Measurements from ENCODE around the gene JAML. TPM values are rescaled to one million over a fixed set of nuclear protein-coding genes. Genes with fewer than 3 reads are reported as not detected.

JAML gene
- total and polyA plus RNA-seq, 2 of the 13 experiments (the other 11 are each of a cell fraction or from before 2014, with no cell fraction given), result 2.0 to 3.3 TPM

DNA sequence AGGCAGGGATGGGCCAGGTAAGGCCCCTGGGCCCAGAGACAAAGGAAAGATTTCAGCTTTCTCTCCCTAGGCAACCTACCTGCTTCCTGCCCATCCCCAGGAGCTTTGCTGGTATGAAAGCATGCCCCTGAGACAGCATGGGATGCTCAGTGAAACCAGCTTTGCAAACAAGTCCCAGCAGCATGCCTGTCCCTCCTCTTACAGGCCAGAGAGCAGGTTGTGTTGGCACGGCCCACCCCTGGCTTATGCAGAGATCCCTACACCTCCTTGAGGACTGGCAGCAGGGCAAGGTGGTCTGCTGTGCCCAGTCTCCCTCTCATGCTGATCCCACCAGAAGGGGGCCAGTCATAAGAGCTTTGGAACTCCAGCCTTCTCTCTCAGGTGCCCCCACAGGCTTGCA lies 75.3 kb downstream of the JAML start (continued):
- TF ChIP-seq, protein P1, sequence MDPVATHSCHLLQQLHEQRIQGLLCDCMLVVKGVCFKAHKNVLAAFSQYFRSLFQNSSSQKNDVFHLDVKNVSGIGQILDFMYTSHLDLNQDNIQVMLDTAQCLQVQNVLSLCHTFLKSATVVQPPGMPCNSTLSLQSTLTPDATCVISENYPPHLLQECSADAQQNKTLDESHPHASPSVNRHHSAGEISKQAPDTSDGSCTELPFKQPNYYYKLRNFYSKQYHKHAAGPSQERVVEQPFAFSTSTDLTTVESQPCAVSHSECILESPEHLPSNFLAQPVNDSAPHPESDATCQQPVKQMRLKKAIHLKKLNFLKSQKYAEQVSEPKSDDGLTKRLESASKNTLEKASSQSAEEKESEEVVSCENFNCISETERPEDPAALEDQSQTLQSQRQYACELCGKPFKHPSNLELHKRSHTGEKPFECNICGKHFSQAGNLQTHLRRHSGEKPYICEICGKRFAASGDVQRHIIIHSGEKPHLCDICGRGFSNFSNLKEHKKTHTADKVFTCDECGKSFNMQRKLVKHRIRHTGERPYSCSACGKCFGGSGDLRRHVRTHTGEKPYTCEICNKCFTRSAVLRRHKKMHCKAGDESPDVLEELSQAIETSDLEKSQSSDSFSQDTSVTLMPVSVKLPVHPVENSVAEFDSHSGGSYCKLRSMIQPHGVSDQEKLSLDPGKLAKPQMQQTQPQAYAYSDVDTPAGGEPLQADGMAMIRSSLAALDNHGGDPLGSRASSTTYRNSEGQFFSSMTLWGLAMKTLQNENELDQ (CRISPR knock-in tag; IDR thresholded peaks at IDR 0.05; ENCODE audit: borderline replicate concordance), result no peak
- TF ChIP-seq ZNF792 (CRISPR knock-in tag; IDR thresholded peaks at IDR 0.05) (no peak), ZNF569 (CRISPR knock-in tag; IDR thresholded peaks at IDR 0.05; ENCODE audit: borderline replicate concordance) (no peak), ZBTB38 (CRISPR knock-in tag; IDR thresholded peaks at IDR 0.05) (no peak)
- TF ChIP-seq, protein P2, sequence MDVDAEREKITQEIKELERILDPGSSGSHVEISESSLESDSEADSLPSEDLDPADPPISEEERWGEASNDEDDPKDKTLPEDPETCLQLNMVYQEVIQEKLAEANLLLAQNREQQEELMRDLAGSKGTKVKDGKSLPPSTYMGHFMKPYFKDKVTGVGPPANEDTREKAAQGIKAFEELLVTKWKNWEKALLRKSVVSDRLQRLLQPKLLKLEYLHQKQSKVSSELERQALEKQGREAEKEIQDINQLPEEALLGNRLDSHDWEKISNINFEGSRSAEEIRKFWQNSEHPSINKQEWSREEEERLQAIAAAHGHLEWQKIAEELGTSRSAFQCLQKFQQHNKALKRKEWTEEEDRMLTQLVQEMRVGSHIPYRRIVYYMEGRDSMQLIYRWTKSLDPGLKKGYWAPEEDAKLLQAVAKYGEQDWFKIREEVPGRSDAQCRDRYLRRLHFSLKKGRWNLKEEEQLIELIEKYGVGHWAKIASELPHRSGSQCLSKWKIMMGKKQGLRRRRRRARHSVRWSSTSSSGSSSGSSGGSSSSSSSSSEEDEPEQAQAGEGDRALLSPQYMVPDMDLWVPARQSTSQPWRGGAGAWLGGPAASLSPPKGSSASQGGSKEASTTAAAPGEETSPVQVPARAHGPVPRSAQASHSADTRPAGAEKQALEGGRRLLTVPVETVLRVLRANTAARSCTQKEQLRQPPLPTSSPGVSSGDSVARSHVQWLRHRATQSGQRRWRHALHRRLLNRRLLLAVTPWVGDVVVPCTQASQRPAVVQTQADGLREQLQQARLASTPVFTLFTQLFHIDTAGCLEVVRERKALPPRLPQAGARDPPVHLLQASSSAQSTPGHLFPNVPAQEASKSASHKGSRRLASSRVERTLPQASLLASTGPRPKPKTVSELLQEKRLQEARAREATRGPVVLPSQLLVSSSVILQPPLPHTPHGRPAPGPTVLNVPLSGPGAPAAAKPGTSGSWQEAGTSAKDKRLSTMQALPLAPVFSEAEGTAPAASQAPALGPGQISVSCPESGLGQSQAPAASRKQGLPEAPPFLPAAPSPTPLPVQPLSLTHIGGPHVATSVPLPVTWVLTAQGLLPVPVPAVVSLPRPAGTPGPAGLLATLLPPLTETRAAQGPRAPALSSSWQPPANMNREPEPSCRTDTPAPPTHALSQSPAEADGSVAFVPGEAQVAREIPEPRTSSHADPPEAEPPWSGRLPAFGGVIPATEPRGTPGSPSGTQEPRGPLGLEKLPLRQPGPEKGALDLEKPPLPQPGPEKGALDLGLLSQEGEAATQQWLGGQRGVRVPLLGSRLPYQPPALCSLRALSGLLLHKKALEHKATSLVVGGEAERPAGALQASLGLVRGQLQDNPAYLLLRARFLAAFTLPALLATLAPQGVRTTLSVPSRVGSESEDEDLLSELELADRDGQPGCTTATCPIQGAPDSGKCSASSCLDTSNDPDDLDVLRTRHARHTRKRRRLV (CRISPR knock-in tag; IDR thresholded peaks at IDR 0.05), result no peak
- TF ChIP-seq, protein P3, sequence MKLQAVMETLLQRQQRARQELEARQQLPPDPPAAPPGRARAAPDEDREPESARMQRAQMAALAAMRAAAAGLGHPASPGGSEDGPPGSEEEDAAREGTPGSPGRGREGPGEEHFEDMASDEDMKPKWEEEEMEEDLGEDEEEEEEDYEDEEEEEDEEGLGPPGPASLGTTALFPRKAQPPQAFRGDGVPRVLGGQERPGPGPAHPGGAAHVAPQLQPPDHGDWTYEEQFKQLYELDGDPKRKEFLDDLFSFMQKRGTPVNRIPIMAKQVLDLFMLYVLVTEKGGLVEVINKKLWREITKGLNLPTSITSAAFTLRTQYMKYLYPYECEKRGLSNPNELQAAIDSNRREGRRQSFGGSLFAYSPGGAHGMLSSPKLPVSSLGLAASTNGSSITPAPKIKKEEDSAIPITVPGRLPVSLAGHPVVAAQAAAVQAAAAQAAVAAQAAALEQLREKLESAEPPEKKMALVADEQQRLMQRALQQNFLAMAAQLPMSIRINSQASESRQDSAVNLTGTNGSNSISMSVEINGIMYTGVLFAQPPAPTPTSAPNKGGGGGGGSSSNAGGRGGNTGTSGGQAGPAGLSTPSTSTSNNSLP (IDR thresholded peaks at IDR 0.05; ENCODE audit: low read depth, low read length), result no peak
- TF ChIP-seq, protein P4, sequence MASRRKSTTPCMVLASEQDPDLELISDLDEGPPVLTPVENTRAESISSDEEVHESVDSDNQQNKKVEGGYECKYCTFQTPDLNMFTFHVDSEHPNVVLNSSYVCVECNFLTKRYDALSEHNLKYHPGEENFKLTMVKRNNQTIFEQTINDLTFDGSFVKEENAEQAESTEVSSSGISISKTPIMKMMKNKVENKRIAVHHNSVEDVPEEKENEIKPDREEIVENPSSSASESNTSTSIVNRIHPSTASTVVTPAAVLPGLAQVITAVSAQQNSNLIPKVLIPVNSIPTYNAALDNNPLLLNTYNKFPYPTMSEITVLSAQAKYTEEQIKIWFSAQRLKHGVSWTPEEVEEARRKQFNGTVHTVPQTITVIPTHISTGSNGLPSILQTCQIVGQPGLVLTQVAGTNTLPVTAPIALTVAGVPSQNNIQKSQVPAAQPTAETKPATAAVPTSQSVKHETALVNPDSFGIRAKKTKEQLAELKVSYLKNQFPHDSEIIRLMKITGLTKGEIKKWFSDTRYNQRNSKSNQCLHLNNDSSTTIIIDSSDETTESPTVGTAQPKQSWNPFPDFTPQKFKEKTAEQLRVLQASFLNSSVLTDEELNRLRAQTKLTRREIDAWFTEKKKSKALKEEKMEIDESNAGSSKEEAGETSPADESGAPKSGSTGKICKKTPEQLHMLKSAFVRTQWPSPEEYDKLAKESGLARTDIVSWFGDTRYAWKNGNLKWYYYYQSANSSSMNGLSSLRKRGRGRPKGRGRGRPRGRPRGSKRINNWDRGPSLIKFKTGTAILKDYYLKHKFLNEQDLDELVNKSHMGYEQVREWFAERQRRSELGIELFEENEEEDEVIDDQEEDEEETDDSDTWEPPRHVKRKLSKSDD (CRISPR knock-in tag; IDR thresholded peaks at IDR 0.05; ENCODE audit: low read depth), result no peak
